Cardiac muscle cell (in vitro differentiated cells and primary cell): ENCODE data around the gene NSG1. TPM values are rescaled to one million over a fixed set of nuclear protein-coding genes. Genes with fewer than 3 reads are reported as not detected.

Experiments
- DNase-seq, 2 donors: peaks; one replicate each; pipeline versions ENCODE4 v3.0.0 to v3.0.0-alpha.2; 2010 to 2017; ENCODE audit warnings: low read depth in 1 of 2, low spot score in 1 of 2
- H3K27ac ChIP-seq: fragments of 200-600 bp; sonication (generic); 2 replicates; pipeline ENCODE4 v1.5.1; 2016
- H3K27me3 ChIP-seq: fragments of 200-600 bp; sonication (generic); 2 replicates; pipeline ENCODE4 v1.6.0; 2016; ENCODE audit warnings: control low read depth
- H3K36me3 ChIP-seq: fragments of 200-600 bp; sonication (generic); 2 replicates; pipeline ENCODE4 v1.5.1; 2016; ENCODE audit warnings: control low read depth
- H3K4me1 ChIP-seq: fragments of 200-600 bp; sonication (generic); 2 replicates; pipeline ENCODE4 v1.8.1; 2017; ENCODE audit warnings: low read depth, mild to moderate bottlenecking, mixed run types
- H3K4me3 ChIP-seq: fragments of 200-600 bp; sonication (generic); 2 replicates; pipeline ENCODE4 v1.5.1; 2016; ENCODE audit warnings: mild to moderate bottlenecking
- H3K9me3 ChIP-seq: fragments of 200-600 bp; sonication (generic); 2 replicates; pipeline ENCODE4 v1.5.1; 2017; ENCODE audit warnings: low read depth, mild to moderate bottlenecking, control low read depth
- polyA plus RNA-seq: library from polyadenylated mRNA; unstranded; fragments of >200 nt; fragmentation: Nextera tagmentation; extraction: Ambion mirVana; gene quantifications from 2 replicates; pipeline ENCODE4 v1.2.1, GENCODE V29; 2016
- total RNA-seq: library from RNA; depleted of rRNA; stranded (reverse); fragments of >200 nt; gene quantifications from 2 replicates; pipeline ENCODE4 v1.2.3, GENCODE V29; 2016
- TF ChIP-seq, protein P1 (sequence below): IDR thresholded peaks from 2 replicates; pipeline ENCODE4 v1.5.1; 2012; ENCODE audit warnings: low read depth, mild to moderate bottlenecking, low read length

Gene NSG1
- total and polyA plus RNA-seq, 2 experiments from 2014 or later = 4.0 to 18.4 TPM

DNA sequence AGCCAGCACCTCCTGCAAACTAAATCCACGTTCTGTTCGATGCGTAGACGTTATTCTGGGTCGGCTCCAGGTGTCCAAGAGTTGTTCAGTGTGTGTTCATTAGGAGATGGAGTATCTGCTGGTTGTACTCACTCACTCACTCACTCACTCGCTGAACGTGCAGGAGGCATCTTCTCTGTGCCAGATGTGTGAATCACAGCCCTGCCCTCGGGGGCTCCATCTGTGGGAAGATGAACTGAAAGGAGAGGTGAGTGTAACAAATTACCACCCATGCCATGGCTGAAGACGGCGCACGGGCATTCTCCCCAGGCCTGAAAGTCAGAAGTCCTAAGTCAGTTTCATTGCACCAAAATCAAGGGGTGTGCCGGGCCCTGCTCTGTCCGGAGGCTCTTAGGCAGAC is 16.1 kb downstream of the NSG1 start:
- Histone ChIP-seq H3K27ac (no peak overlapping the region), H3K27me3 (no peaks in the 10 kb centered on the region), H3K4me1 (no peaks in the 10 kb centered on the region), H3K9me3 (no peaks in the 10 kb centered on the region), H3K36me3 (no peaks in the 10 kb centered on the region), H3K4me3 (no peak overlapping the region)
- DNase-seq = no peak
- TF ChIP-seq, protein P1, sequence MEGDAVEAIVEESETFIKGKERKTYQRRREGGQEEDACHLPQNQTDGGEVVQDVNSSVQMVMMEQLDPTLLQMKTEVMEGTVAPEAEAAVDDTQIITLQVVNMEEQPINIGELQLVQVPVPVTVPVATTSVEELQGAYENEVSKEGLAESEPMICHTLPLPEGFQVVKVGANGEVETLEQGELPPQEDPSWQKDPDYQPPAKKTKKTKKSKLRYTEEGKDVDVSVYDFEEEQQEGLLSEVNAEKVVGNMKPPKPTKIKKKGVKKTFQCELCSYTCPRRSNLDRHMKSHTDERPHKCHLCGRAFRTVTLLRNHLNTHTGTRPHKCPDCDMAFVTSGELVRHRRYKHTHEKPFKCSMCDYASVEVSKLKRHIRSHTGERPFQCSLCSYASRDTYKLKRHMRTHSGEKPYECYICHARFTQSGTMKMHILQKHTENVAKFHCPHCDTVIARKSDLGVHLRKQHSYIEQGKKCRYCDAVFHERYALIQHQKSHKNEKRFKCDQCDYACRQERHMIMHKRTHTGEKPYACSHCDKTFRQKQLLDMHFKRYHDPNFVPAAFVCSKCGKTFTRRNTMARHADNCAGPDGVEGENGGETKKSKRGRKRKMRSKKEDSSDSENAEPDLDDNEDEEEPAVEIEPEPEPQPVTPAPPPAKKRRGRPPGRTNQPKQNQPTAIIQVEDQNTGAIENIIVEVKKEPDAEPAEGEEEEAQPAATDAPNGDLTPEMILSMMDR = no peak

DNA sequence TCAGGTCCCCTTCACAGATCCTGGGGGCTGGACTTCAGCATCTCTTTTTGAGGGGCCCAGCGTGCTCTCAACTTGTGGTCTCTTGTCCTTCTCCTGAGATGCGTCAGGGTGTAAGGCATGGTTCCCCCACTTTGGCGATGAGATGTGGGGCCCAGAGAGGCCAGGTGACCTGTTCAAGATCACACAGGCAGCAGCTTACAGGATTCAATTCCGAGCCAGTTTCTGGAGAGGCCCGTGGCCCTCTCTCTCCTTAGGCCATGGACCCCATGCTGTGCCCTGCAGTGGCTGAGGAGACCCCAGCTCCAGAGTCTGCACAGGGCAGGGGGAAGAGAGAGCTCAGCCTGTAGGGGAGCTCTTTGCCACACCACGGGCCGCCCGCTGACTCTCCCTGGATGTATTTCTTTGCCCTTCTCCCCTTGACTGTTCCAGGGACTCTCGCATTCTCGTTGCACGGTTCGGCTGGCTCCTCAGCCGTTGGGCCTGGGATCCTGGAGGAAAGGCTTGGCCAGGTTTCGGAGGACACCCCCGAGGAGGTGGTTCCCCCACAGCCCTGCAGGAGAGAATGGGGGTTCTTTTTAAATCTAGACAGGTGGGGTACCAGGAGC is 18.6 kb downstream of the NSG1 start:
- TF ChIP-seq, protein P1 = no peak
- DNase-seq = no peak
- no peaks in the 10 kb centered on the region for H3K4me1 ChIP-seq

DNA sequence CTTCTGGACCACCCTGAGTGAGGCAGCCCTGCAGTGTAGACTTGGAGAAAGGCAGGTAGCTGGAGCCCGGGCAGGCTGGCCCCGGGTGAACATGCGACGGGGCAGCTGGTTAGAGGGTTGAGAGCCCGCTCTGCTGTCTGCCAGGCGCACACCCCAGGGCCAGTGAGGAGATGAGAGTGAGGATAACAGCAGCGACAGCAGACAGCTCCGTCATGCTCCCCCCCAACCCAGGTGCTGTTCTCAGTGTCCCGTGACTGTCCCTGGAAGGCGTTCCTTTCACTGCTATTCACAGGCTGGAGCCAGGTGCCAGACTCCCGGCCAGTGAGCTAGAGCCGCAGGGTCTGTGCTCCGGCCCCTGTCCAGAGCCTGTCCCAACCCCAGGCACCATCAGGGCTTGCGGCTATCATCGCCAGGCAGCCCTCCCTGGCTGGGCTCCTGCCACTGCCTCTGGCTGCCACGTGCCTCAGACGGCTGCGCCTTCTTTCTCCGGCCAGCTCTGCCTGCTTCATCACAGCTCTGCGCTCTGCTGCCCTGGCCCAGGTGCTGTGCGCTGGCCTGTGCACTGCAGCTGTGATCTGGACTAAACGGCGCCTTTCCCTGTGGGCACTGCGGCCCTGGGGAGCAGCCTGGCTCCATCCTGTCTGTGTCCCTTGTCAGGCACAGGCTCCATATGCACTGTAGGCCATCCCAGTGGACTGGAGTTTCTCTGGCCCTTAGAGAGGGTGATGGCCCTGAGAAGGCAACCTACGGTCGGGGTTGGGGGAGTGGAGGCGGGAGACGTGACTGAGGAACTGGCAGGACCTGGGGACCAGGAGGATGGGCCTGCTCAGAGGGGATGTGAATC is 19.8 kb downstream of the NSG1 start:
- TF ChIP-seq, protein P1 = no peak
- Histone ChIP-seq H3K27ac (no peak overlapping the region), H3K4me1 (no peaks in the 10 kb centered on the region)

More for the DNA sequence above, 18.6 kb downstream of the NSG1 start:
- Histone ChIP-seq H3K27me3 (no peaks in the 10 kb centered on the region), H3K27ac (no peak overlapping the region), H3K4me3 (no peak overlapping the region), H3K36me3 (no peaks in the 10 kb centered on the region), H3K9me3 (no peaks in the 10 kb centered on the region)

DNA sequence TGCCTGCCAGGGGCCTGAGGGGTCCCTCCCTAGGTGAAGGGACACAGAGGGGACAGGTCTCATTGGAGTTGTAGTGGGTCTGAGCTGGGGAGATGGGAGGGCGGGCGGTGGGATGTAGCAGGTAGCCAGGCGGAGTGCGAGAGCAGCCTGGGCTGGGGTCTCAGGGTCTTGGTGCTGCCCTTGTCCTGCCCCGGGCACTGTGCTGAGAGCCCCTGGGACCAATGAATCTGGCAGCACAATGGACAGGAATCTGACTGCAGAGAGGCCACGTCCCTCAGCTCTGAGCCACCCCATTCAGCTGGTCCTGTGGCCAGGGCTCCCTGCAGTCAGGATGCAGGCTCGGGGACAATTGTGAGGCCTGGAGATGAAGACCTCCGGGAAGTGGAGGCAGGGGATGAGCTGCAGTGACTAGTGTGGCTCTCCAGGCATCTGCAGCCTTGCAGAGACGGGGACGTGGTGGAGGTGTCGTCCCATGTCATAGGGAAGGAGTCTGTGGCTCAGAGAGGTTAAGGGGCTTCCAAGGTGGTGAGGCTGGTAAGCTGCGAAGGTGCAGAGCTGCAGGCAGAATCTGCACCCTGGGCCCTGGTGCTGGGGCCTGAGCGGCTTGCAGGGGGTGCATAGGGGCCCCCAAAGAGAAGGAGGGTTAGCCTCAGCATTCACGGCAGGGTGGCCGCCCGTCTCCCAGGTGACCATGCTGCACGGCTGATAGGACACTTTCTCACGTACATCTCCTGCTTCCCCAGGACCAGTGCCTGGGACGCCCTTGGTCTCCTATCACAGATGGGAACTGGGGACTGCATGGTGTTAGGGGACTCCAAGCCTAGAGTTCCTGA is 20.6 kb downstream of the NSG1 start:
- no peak overlapping the region for H3K27ac ChIP-seq
- H3K9me3 ChIP-seq = no peaks in the 10 kb centered on the region
- no peaks in the 10 kb centered on the region for H3K4me1 ChIP-seq
- no peaks in the 10 kb centered on the region for H3K27me3 ChIP-seq
- TF ChIP-seq, protein P1 = no peak
- no peaks in the 10 kb centered on the region for H3K36me3 ChIP-seq
- no peak for DNase-seq
- no peak overlapping the region for H3K4me3 ChIP-seq

More for the DNA sequence above, 19.8 kb downstream of the NSG1 start:
- Histone ChIP-seq H3K27me3 (no peaks in the 10 kb centered on the region), H3K9me3 (no peaks in the 10 kb centered on the region), H3K4me3 (no peak overlapping the region), H3K36me3 (no peaks in the 10 kb centered on the region)
- no peak for DNase-seq

DNA sequence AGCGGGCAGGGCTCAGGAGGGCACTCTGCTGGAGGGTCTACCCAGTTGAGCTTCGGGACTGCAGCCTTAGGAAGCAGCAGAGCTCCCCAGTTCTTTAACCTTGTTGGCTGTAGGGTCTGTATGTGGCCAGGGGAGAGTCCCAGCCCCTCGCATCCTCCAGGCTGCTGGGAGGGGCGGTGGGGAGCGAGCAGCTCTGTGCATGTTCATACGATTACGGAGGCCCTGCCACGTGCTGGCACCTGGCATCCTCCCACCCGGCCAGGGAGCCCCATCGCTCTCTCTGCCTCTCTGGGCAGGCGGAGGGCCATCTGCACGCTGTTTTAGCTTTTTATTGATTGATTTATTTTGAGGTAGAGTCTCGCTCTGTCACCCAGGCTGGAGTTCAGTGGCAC is 21.2 kb downstream of the NSG1 start:
- DNase-seq = no peak
- H3K4me1 ChIP-seq = no peaks in the 10 kb centered on the region
- H3K27ac ChIP-seq = no peak overlapping the region
- H3K27me3 ChIP-seq = no peaks in the 10 kb centered on the region
- H3K36me3 ChIP-seq = no peaks in the 10 kb centered on the region
- no peaks in the 10 kb centered on the region for H3K9me3 ChIP-seq
- no peak overlapping the region for H3K4me3 ChIP-seq
- TF ChIP-seq, protein P1 = no peak
